ENCODE results near the gene RUNDC3A. TPM values are rescaled to one million over a fixed set of nuclear protein-coding genes. Genes with fewer than 3 reads are reported as not detected.

The RUNDC3A gene
- total and polyA plus RNA-seq, 2 of the 8 experiments (the other 6 are each of a cell fraction or from before 2014, with no cell fraction given) = 6.4 to 13.8 TPM

- TF ChIP-seq SIN3A (conservative IDR thresholded peaks at IDR 0.05 in 1 of 2, IDR thresholded peaks at IDR 0.05 in 1 of 2; ENCODE audit: low read depth in 1 of 2, low read length in 2 of 2) (peak in 1 of 2 experiments; percentile 83; a peak in 2 of 4 replicates), TAF7 (optimal IDR thresholded peaks at IDR 0.05; ENCODE audit: borderline replicate concordance, low read depth, low read length) (peak; percentile 35), ZNF274 (IDR thresholded peaks at IDR 0.05; ENCODE audit: borderline replicate concordance, extremely low read depth, low read length) (no peak), TBP (IDR thresholded peaks at IDR 0.05; ENCODE audit: low read depth, low read length) (no peak)
Measured at GRCh38 chr17:44354582-44355561, 46.5 kb downstream of the RUNDC3A start (continued).
